ENCODE measurements around the gene CCL14. TPM values are rescaled to one million over a fixed set of nuclear protein-coding genes. Genes with fewer than 3 reads are reported as not detected.

Gene CCL14
- total and polyA plus RNA-seq, 2 of the 13 experiments (the other 11 are each of a cell fraction or from before 2014, with no cell fraction given), result 1.1 to 1.7 TPM

DNA sequence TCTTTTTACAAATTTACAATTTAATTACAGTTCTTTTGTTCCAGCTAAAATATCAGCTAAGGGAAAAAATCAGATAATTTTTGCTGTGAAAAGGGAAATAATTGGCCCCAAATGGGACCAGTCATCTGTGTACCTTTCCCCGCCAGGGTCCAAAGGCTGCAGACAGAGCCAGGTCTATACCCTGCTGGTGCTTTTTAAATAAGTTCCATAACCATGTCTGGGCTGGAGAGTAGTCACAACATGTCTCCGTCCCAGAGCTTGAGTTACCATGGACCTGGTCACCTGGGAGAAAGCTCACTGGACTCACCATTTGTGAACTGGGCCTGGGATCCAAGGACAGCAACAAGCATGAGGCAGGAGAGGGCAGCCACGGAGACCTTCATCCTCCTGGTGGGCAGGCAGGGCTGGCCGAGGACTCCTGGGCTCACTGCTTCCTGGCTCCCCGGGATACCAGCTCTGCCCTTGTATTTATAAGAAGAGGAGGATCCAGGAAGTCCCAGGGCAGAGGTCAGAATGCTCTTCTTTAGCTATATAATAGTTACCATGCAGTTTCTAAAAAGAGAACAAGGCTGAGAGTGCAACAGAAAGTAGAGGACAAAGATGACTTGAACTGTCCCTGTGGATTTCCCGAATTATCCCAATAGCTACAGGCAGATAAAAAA lies 14.7 kb upstream of the CCL14 start, which contains the start of gene CCL15 (continued):
- TF ChIP-seq, protein P1, sequence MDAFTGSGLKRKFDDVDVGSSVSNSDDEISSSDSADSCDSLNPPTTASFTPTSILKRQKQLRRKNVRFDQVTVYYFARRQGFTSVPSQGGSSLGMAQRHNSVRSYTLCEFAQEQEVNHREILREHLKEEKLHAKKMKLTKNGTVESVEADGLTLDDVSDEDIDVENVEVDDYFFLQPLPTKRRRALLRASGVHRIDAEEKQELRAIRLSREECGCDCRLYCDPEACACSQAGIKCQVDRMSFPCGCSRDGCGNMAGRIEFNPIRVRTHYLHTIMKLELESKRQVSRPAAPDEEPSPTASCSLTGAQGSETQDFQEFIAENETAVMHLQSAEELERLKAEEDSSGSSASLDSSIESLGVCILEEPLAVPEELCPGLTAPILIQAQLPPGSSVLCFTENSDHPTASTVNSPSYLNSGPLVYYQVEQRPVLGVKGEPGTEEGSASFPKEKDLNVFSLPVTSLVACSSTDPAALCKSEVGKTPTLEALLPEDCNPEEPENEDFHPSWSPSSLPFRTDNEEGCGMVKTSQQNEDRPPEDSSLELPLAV (CRISPR knock-in tag; conservative IDR thresholded peaks at IDR 0.05; ENCODE audit: low read depth), result no peak
- TF ChIP-seq ISL2 (CRISPR knock-in tag; IDR thresholded peaks at IDR 0.05) (no peak; the same call in 1 of the 2 replicates), LCORL (IDR thresholded peaks at IDR 0.05) (no peak), LCORL (CRISPR knock-in tag; IDR thresholded peaks at IDR 0.05) (0 out of 2 replicates have a peak, but pooled peaks have one; percentile 30), MAF1 (CRISPR knock-in tag; IDR thresholded peaks at IDR 0.05; ENCODE audit: borderline replicate concordance) (no peak), ZNF572 (CRISPR knock-in tag; IDR thresholded peaks at IDR 0.05) (no peak), HOXA3 (CRISPR knock-in tag; IDR thresholded peaks at IDR 0.05) (no peak), RBFOX2 (IDR thresholded peaks at IDR 0.05; ENCODE audit: low read depth, low read length) (no peak), KLF9 (CRISPR knock-in tag; IDR thresholded peaks at IDR 0.05; ENCODE audit: low read depth) (no peak), ZNF326 (CRISPR knock-in tag; IDR thresholded peaks at IDR 0.05; ENCODE audit: borderline replicate concordance) (no peak)
- TF ChIP-seq, protein P2, sequence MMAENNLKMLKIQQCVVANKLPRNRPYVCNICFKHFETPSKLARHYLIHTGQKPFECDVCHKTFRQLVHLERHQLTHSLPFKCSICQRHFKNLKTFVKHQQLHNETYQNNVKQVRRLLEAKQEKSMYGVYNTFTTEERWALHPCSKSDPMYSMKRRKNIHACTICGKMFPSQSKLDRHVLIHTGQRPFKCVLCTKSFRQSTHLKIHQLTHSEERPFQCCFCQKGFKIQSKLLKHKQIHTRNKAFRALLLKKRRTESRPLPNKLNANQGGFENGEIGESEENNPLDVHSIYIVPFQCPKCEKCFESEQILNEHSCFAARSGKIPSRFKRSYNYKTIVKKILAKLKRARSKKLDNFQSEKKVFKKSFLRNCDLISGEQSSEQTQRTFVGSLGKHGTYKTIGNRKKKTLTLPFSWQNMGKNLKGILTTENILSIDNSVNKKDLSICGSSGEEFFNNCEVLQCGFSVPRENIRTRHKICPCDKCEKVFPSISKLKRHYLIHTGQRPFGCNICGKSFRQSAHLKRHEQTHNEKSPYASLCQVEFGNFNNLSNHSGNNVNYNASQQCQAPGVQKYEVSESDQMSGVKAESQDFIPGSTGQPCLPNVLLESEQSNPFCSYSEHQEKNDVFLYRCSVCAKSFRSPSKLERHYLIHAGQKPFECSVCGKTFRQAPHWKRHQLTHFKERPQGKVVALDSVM (CRISPR knock-in tag; IDR thresholded peaks at IDR 0.05), result no peak
- TF ChIP-seq, protein P3, sequence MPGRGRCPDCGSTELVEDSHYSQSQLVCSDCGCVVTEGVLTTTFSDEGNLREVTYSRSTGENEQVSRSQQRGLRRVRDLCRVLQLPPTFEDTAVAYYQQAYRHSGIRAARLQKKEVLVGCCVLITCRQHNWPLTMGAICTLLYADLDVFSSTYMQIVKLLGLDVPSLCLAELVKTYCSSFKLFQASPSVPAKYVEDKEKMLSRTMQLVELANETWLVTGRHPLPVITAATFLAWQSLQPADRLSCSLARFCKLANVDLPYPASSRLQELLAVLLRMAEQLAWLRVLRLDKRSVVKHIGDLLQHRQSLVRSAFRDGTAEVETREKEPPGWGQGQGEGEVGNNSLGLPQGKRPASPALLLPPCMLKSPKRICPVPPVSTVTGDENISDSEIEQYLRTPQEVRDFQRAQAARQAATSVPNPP (CRISPR knock-in tag; IDR thresholded peaks at IDR 0.05), result no peak
- TF ChIP-seq, protein P4, sequence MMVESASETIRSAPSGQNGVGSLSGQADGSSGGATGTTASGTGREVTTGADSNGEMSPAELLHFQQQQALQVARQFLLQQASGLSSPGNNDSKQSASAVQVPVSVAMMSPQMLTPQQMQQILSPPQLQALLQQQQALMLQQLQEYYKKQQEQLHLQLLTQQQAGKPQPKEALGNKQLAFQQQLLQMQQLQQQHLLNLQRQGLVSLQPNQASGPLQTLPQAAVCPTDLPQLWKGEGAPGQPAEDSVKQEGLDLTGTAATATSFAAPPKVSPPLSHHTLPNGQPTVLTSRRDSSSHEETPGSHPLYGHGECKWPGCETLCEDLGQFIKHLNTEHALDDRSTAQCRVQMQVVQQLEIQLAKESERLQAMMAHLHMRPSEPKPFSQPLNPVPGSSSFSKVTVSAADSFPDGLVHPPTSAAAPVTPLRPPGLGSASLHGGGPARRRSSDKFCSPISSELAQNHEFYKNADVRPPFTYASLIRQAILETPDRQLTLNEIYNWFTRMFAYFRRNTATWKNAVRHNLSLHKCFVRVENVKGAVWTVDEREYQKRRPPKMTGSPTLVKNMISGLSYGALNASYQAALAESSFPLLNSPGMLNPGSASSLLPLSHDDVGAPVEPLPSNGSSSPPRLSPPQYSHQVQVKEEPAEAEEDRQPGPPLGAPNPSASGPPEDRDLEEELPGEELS (CRISPR knock-in tag; IDR thresholded peaks at IDR 0.05), result no peak
- TF ChIP-seq, protein P5, sequence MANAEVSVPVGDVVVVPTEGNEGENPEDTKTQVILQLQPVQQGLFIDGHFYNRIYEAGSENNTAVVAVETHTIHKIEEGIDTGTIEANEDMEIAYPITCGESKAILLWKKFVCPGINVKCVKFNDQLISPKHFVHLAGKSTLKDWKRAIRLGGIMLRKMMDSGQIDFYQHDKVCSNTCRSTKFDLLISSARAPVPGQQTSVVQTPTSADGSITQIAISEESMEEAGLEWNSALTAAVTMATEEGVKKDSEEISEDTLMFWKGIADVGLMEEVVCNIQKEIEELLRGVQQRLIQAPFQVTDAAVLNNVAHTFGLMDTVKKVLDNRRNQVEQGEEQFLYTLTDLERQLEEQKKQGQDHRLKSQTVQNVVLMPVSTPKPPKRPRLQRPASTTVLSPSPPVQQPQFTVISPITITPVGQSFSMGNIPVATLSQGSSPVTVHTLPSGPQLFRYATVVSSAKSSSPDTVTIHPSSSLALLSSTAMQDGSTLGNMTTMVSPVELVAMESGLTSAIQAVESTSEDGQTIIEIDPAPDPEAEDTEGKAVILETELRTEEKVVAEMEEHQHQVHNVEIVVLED (CRISPR knock-in tag; IDR thresholded peaks at IDR 0.05; ENCODE audit: borderline replicate concordance), result no peak
- TF ChIP-seq, protein P6, sequence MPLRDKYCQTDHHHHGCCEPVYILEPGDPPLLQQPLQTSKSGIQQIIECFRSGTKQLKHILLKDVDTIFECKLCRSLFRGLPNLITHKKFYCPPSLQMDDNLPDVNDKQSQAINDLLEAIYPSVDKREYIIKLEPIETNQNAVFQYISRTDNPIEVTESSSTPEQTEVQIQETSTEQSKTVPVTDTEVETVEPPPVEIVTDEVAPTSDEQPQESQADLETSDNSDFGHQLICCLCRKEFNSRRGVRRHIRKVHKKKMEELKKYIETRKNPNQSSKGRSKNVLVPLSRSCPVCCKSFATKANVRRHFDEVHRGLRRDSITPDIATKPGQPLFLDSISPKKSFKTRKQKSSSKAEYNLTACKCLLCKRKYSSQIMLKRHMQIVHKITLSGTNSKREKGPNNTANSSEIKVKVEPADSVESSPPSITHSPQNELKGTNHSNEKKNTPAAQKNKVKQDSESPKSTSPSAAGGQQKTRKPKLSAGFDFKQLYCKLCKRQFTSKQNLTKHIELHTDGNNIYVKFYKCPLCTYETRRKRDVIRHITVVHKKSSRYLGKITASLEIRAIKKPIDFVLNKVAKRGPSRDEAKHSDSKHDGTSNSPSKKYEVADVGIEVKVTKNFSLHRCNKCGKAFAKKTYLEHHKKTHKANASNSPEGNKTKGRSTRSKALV (CRISPR knock-in tag; IDR thresholded peaks at IDR 0.05), result no peak
- TF ChIP-seq, protein P7, sequence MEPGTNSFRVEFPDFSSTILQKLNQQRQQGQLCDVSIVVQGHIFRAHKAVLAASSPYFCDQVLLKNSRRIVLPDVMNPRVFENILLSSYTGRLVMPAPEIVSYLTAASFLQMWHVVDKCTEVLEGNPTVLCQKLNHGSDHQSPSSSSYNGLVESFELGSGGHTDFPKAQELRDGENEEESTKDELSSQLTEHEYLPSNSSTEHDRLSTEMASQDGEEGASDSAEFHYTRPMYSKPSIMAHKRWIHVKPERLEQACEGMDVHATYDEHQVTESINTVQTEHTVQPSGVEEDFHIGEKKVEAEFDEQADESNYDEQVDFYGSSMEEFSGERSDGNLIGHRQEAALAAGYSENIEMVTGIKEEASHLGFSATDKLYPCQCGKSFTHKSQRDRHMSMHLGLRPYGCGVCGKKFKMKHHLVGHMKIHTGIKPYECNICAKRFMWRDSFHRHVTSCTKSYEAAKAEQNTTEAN (CRISPR knock-in tag; conservative IDR thresholded peaks at IDR 0.05), result no peak
